ENCODE measurements around the gene ARG2.

The ARG2 gene
- total RNA-seq = 0.77 to 4.1 (median 1.9) reads per million in 18 experiments

- DNase-seq = peak; percentile 89 to 95
Observed at GRCh38 chr14:67619446-67620216, at the start of gene ARG2. TSS of gene ARG2 (plus strand) at chr14:67619920. CDS start at chr14:67619978, 58 bp downstream.

- DNase-seq = no peak
Observed at GRCh38 chr14:67570453-67570852, 49.3 kb upstream of the ARG2 start.

- DNase-seq = peak; percentile 55 to 70
Observed at GRCh38 chr14:67571275-67571990, 48.3 kb upstream of the ARG2 start.

GRCh38 chr14:67571991-67572323, 47.8 kb upstream of the ARG2 start:
- no peak for DNase-seq

GRCh38 chr14:67572608-67573007, 47.1 kb upstream of the ARG2 start:
- DNase-seq = no peak

- DNase-seq = no peak
Observed at GRCh38 chr14:67573228-67574010, 46.3 kb upstream of the ARG2 start.

- no peak for DNase-seq
Observed at GRCh38 chr14:67574156-67574555, 45.6 kb upstream of the ARG2 start.

- peak in 1 of 2 donors; percentile 32 for DNase-seq
Observed at GRCh38 chr14:67574806-67575205, 44.9 kb upstream of the ARG2 start.

- peak; percentile 70 to 83 for DNase-seq
Observed at GRCh38 chr14:67575684-67576083, 44.0 kb upstream of the ARG2 start.

- no peak for DNase-seq
Observed at GRCh38 chr14:67576216-67576955, 43.3 kb upstream of the ARG2 start.

GRCh38 chr14:67577181-67577808, 42.4 kb upstream of the ARG2 start:
- no peak for DNase-seq

GRCh38 chr14:67577909-67578749, 41.6 kb upstream of the ARG2 start:
- DNase-seq = no peak

GRCh38 chr14:67579040-67579439, 40.7 kb upstream of the ARG2 start:
- DNase-seq = no peak

- DNase-seq = no peak
Observed at GRCh38 chr14:67579636-67580035, 40.1 kb upstream of the ARG2 start.

GRCh38 chr14:67580336-67581171, 39.2 kb upstream of the ARG2 start:
- no peak for DNase-seq

- DNase-seq = no peak
Observed at GRCh38 chr14:67581643-67582042, 38.1 kb upstream of the ARG2 start.

GRCh38 chr14:67582061-67582460, 37.7 kb upstream of the ARG2 start:
- no peak for DNase-seq

GRCh38 chr14:67583711-67584644, 35.7 kb upstream of the ARG2 start:
- peak; percentile 47 to 56 for DNase-seq

- no peak for DNase-seq
Observed at GRCh38 chr14:67584978-67585377, 34.7 kb upstream of the ARG2 start.
